HepG2 (cell line): ENCODE results near the gene ZNF846. TPM values are rescaled to one million over a fixed set of nuclear protein-coding genes. Genes with fewer than 3 reads are reported as not detected.

Experiments used
- FOXK2 ChIP-seq: fragments of 450-650 bp; IDR thresholded peaks from 2 replicates; pipeline ENCODE4 v1.6.1; 2016
- MLXIP ChIP-seq: sonication (generic); formaldehyde crosslinking; IDR thresholded peaks from 2 replicates; pipeline ENCODE4 v1.9.0; 2021; ENCODE audit warnings: missing genetic modification reagents, borderline replicate concordance
- polyA plus RNA-seq, 8 experiments: library from polyadenylated mRNA; depleted of rRNA in 3 of 8; stranded (reverse) in 7 of 8; unstranded in 1 of 8; fragments of >200 nt; fragmentation: Illumina TruSeq in 4 of 8; extraction: Trizol in 4 of 8; gene quantifications; 2 replicates each; pipeline versions ENCODE4 v1.2.1 to v1.2.3, GENCODE V29; 2011 to 2016; ENCODE audit warnings: low read depth in 4 of 8, missing spikeins in 1 of 8, mixed read lengths in 1 of 8; ENCODE audit not compliant: insufficient read depth in 1 of 8
- total RNA-seq, 5 experiments: library from RNA; depleted of rRNA; stranded (reverse); fragments of >200 nt; fragmentation: Illumina TruSeq; extraction: Trizol; gene quantifications; 2 replicates each; pipeline ENCODE4 v1.2.3, GENCODE V29; 2016; ENCODE audit warnings: low read depth in 1 of 5

Gene ZNF846
- total and polyA plus RNA-seq, 2 of the 13 experiments (the other 11 are each of a cell fraction or from before 2014, with no cell fraction given): 4.8 to 5.4 TPM

- TF ChIP-seq MLXIP (CRISPR knock-in tag): no peak
- no peak for TF ChIP-seq FOXK2
Observed at GRCh38 chr19:9702186-9702585, 66.4 kb downstream of the ZNF846 start (continued).

Other genes with a start within 250 kb of the ZNF846 start
- 14.9 and 20.6 TPM in 2 replicates for gene ZNF426, start 230.1 kb downstream of the ZNF846 start, total RNA-seq (2016; rRNA removed; fragmentation: Illumina TruSeq; extraction: Trizol)
- gene ZNF426, start 230.1 kb downstream of the ZNF846 start, polyA plus RNA-seq (2011; rRNA removed): 3.8 and 4.0 TPM in 2 replicates
- 56.3 and 78.4 TPM in 2 replicates for gene ZNF121, start 184.2 kb downstream of the ZNF846 start, total RNA-seq (2016; rRNA removed; fragmentation: Illumina TruSeq; extraction: Trizol)
- 7.8 and 9.3 TPM in 2 replicates for gene ZNF121, start 184.2 kb downstream of the ZNF846 start, polyA plus RNA-seq (2011; rRNA removed)
- gene ZNF561, start 147.5 kb downstream of the ZNF846 start, total RNA-seq (2016; rRNA removed; fragmentation: Illumina TruSeq; extraction: Trizol): 35.1 and 54.3 TPM in 2 replicates
- 19.8 and 23.1 TPM in 2 replicates for gene ZNF561, start 147.5 kb downstream of the ZNF846 start, polyA plus RNA-seq (2011; rRNA removed)
- gene ZNF562, start 93.6 kb downstream of the ZNF846 start, total RNA-seq (2016; rRNA removed; fragmentation: Illumina TruSeq; extraction: Trizol): 32.7 and 43.8 TPM in 2 replicates
- 12.9 and 13.1 TPM in 2 replicates for gene ZNF562, start 93.6 kb downstream of the ZNF846 start, polyA plus RNA-seq (2011; rRNA removed)
- gene FBXL12, start 50.3 kb upstream of the ZNF846 start, total RNA-seq (2016; rRNA removed; fragmentation: Illumina TruSeq; extraction: Trizol): 19.0 and 20.4 TPM in 2 replicates
- 23.1 and 30.1 TPM in 2 replicates for gene FBXL12, start 50.3 kb upstream of the ZNF846 start, polyA plus RNA-seq (2011; rRNA removed)
- 373 and 382 TPM in 2 replicates for gene UBL5, start 59.2 kb upstream of the ZNF846 start, total RNA-seq (2016; rRNA removed; fragmentation: Illumina TruSeq; extraction: Trizol)
- gene UBL5, start 59.2 kb upstream of the ZNF846 start, polyA plus RNA-seq (2011; rRNA removed): 427 and 487 TPM in 2 replicates
- 67.3 and 72.0 TPM in 2 replicates for gene PIN1, start 66.6 kb upstream of the ZNF846 start, total RNA-seq (2016; rRNA removed; fragmentation: Illumina TruSeq; extraction: Trizol)
- 31.9 and 43.2 TPM in 2 replicates for gene PIN1, start 66.6 kb upstream of the ZNF846 start, polyA plus RNA-seq (2011; rRNA removed)
- gene OLFM2, start 167.8 kb upstream of the ZNF846 start, total RNA-seq (2016; rRNA removed; fragmentation: Illumina TruSeq; extraction: Trizol): 0.11 and 0.20 TPM in 2 replicates
- 0.51 and 0.63 TPM in 2 replicates for gene OLFM2, start 167.8 kb upstream of the ZNF846 start, polyA plus RNA-seq (2011; rRNA removed)
- 0.02 TPM in 1 of 2 replicates, not detected in the other for gene COL5A3, start 241.8 kb upstream of the ZNF846 start, total RNA-seq (2016; rRNA removed; fragmentation: Illumina TruSeq; extraction: Trizol)
- 0.03 TPM in 1 of 2 replicates, not detected in the other for gene COL5A3, start 241.8 kb upstream of the ZNF846 start, polyA plus RNA-seq (2011; rRNA removed)
- not detected in 2 replicates for gene RDH8, start 244.7 kb upstream of the ZNF846 start, total RNA-seq (2016; rRNA removed; fragmentation: Illumina TruSeq; extraction: Trizol)
- gene RDH8, start 244.7 kb upstream of the ZNF846 start, polyA plus RNA-seq (2011; rRNA removed): not detected in 2 replicates